Hematopoietic multipotent progenitor cell treated with erythropoietin and hydrocortisone succinate and interleukin-3 and kit ligand, for 15 days (in vitro differentiated cells): ENCODE results near the gene CALCOCO2.
"Not testable (repeated sequence)": the region's sequence is repeated elsewhere in the genome, so short reads cannot be mapped to it uniquely, and the experiment has no call there.

ENCODE experiments used
- DNase-seq: peaks from one replicate; pipeline ENCODE4 v3.0.0-alpha.2; 2015; ENCODE audit warnings: low spot score

CALCOCO2 gene

DNA sequence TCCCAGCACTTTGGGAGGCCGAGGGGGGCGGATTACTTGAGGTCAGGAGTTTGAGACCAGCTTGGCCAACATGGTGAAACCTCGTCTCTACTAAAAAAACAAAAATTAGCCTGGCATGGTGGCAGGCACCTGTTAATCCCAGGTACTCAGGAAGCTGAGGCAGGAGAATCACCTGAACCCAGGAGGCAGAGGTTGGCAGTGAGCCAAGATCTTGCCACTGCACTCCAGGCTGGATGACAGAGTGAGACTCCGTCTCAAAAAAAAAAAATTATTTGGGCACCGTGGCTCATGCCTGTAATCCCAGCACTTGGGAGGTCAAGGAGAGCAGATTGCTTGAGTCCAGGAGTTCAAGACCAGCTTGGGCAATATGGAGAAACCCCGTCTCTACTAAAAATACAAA, 9.9 kb upstream of the CALCOCO2 start:
- DNase-seq, result not testable (repeated sequence)

DNA sequence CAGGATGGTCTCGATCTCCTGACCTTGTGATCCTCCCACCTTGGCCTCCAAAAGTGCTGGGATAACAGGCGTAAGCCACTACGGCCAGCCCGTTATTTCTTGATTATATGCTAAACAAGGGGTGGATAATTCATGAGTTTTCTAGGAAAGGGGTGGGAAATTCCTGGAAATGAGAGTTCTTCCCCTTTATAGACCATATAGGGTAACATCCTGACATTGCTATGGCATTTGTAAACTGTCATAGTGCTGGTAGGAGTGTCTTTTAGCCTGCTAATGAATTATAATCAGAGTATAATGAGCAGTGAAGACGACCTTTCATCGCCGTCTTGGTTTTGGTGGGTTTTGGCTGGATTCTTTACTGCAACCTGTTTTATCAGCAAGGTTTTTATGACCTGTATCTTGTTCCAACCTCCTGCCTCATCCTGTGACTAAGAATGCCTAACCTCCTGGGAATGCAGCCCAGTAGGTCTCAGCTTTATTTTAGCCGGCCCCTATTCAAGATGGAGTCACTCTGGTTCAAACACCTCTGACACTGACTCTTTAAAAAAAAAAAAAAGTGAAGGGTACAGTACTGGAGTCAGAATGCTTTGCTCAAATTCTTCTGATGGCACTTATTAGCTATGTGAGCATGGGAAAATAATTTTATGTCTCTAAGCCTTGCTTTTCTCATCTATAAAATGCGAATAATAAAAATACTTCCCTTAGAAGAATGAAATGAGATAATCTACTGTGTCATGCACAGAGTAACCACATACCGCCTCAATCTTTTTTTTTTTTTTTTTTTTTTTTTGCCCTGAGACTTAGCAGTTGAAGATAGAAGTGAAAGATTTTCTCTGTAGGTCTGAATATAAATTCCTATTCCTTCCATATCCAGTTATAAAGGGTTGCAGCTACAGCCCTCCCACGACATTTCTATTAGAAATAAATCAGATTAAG, 5.1 kb upstream of the CALCOCO2 start:
- no peak for DNase-seq

GRCh38 chr17:48831549-48831883, 681 bp downstream of the CALCOCO2 start:
- no peak for DNase-seq

GRCh38 chr17:48834973-48835372, 4.1 kb downstream of the CALCOCO2 start:
- no peak for DNase-seq

GRCh38 chr17:48835971-48836370, 5.1 kb downstream of the CALCOCO2 start:
- peak; percentile 68 for DNase-seq

DNA sequence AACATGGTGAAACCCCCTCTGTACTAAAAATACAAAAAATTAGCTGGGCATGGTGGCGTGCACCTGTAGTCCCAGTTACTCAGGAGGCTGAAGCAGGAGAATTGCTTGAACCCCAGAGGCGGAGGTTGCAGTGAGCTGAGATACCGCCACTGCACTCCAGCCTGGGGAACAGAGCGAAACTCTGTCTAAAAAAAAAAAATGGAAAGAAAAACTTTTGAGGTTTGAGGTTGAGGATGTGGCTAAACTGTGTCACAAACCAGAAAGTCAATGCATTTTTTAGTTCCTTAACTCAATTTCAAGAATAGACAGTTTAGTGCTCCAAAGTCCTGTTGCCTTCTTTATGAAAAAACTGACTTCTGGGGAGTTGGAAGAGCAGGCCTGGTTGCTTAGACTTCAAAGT, 6.6 kb downstream of the CALCOCO2 start:
- not testable (repeated sequence) for DNase-seq

DNA sequence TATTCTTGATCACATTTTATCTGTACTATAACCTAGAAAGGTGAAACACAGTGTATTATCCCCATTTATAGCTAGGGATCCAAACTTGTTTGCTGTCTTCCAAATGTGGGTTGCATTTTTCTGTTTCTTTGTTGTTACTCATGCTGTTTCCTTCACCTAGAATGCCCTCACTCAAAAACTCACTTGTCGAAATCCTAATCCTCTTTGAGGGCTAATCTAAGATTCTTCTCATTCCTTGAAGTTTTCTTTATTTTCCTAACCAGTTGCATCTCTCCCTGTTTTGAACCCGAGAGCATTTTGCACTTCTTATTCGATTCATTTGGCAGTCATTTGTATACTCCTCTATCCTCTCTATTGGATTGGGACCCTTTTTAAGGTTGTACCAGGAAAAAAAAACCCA, 9.6 kb downstream of the CALCOCO2 start:
- no peak for DNase-seq

DNA sequence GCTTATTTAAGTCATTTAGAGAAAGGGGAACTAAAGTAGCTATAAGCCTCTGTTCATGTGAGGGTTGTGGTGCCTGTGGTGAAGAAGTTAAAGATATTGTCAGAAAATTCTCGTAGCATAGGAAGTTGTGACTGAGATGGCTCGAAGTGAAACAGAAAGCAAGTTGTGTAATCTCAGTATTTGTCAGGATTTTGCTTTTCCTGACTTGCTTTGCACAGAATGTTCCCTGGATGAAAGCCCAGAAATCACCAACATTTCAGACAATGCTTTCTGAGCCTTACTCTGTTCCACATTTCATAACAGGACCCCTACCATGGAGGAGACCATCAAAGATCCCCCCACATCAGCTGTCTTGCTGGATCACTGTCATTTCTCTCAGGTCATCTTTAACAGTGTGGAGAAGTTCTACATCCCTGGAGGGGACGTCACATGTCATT, 10.6 kb downstream of the CALCOCO2 start:
- DNase-seq, result no peak

- no peak for DNase-seq
These were observed 11.9 kb downstream of the CALCOCO2 start for GRCh38 chr17:48842746-48843145.

DNA sequence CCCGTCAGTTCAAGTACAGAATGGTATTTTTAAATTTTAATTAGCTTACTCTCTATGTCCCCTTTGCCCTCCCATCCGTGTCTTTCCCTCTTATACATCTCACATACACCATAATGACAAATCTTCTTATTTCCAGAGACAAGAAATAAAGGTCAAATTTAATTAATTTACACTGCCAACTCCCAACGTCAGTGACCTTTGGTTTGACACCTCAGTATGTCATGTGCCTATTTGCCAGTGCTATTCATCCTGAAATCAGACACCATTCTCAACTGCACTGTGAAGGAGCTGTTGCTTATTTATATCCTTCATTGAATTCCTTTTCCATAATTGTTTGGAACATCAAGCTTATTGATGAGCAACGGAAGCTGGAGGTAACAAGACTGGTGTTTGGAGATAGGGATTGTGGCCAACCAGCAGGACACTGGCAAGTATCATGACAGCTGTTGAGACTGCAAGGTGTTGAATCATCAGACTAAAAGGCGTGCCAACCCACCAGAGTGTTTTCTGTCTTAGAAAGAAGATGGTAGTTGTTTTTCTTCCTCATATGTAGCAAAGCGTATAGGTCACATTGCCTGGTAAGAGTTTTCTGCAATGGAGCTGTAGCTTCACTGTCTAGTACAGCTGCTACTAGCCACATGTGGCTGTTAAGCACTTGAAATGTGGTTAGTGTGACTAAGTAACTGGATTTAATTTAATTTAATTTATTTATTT, 12.5 kb downstream of the CALCOCO2 start:
- DNase-seq, result no peak

GRCh38 chr17:48850792-48851323, 20.0 kb downstream of the CALCOCO2 start:
- DNase-seq, result no peak

- no peak for DNase-seq
These were observed 24.1 kb downstream of the CALCOCO2 start for GRCh38 chr17:48854774-48855476.

DNA sequence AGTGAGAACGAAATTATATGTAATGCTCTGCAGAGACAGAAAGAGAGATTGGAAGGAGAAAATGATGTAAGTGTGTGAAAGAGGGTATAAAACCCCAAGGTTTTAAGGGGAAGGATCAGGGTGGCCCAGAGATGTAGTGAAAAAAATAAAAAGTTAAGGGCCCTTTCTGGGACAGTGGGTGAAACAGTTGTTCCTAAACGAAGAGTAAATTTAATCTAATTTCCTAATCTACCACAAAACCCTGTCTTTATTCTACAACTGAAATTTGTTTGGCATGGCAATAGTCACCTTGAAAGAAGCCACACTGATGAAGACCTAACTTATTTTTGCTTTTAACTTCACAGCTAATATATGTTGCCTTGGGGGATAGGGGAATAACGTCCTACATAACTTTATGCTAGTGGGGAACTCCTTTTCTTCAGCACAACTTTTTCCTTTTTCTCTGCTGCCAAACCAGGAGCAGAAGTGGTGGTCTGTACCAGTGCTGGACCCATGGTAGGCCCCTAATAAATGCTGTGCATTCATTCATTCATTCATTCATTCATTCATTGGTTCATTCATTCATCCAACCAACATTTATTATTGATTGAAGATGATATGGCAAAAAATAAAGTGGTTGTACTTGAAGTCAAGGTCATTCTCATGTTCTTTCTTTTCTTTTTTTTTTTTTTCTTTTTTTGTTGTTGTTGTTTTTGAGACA, 25.4 kb downstream of the CALCOCO2 start:
- DNase-seq, result no peak

- DNase-seq, result no peak
These were observed 29.2 kb downstream of the CALCOCO2 start for GRCh38 chr17:48860034-48860433.

DNA sequence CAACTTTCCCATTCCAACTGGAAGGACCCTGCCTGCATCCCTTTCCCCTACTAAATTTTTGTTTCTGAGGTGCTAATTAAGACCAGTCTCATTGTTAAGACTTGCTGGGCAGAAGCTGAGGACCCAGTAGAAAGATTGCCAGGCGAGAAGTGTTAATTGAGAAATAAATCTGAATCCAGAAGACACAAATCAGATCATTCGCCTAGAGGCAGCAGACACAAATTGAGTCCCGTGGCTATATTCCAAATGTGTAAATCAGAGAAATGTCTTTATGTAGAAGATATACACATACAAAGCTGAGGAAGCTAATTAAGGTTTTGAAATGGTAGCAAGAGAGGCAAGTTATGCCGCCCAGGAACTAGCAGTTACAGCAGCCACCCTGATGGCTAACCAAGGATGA, 29.6 kb downstream of the CALCOCO2 start:
- DNase-seq, result no peak

DNA sequence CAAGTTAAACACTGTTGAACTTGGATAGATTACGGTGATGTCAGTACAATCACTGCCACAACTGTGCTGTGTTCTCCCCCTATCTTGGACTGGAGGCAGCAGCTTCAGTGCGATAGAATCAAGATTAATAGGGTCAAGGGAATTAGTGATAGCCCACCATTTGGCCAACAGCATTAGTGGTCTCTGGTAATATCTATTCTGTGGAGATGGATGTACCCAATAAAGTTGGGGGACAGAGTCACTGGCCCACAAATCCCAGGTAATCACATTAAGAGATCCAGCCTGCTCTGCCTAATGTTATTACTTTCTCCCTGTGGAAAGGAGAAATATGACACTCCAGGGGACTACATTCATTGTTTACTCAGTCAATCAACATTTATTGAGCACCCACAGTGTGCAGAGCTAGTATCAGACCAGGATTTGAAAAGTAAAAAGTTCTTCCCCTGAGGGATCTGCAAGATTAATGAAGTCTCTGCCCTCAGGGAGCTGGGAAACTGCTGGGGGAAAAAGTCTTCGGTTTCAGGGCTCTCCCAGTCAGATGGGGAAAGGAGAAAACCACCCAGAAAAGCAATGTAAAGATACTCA, 38.2 kb downstream of the CALCOCO2 start:
- DNase-seq, result no peak

DNA sequence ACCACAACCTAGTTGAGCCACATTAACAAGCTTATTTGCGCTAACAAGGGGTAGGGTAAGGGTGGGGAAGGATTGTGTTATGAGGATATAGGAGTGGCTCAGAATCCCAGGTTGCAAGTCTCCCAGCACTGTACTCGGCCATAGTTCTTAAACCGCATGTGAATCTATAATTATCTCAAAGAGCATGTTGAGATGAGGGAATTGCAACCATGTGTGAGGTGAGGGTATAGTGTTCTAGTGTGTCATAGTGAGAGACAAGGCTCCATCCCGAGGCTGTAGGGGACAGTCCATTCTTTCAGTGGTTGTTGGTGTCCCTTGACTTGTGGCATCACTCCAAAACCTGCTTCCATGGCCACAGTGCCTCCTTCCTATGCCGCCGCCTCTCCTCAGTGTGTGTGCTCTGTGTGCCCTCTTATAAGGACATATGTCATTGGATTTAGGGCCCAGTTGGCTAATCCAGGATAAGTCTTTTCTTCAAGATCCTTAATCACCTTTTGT, 39.0 kb downstream of the CALCOCO2 start:
- no peak for DNase-seq

DNA sequence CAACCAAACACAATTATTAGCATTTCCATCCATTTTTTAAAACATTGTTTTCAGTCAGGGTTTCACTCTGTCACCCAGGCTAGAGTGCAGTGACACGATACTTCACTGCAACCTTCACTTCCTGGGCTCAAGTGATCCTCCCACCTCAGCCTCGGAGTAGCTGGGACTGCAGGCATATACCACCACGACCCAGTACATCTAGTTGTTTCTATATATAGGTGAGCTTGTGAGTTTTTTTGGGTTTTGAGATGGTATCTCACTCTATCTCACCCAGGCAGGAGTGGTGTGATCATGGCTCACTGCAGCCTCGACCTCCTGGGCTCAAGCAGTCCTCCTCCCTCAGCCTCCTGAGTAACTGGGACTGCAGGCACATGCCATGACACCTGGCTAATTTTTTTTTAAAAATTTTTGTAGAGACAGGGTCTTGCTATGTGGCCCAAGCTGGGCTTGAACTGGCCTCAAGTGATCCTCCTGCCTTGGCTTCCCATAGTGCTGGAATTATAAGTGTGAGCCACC, 40.3 kb downstream of the CALCOCO2 start:
- DNase-seq, result no peak

DNA sequence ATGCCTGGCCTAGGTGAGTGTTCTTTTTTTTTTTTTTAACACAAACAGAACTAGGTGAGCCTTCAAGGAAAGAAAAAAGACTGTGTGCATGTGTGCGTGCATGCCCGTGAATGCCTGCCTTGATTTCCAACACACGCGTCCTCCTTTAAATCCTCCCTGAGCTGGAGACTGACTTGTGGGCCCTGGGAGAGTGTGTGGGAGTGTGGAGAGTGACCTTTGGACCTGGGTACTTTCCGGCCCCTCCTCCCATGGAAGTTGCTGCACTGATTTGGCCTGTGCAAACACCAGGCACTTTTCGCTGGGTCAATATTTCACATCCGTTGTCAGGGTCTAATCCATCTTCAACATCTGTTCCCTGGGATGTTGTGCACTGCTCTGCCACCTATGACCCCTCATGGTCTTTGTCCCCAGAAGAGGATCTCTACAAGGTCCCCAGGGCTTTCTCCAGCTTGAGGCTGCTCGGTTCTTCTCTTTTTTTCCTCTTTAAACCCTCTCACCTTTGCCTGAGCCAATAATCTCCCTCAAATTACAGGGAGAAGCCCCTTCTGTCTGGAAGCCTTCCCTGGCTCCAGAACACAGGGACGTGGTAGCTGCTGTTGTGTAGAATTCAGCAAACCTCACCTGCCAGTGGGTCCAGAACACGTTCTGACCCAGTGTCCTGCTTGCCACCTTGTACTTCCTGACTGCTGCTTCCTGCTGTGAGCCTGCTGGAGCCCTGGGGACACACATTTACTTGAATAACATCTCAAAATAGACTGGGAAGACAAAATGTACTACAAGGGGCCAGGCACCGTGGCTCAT, 40.9 kb downstream of the CALCOCO2 start:
- DNase-seq, result no peak

DNA sequence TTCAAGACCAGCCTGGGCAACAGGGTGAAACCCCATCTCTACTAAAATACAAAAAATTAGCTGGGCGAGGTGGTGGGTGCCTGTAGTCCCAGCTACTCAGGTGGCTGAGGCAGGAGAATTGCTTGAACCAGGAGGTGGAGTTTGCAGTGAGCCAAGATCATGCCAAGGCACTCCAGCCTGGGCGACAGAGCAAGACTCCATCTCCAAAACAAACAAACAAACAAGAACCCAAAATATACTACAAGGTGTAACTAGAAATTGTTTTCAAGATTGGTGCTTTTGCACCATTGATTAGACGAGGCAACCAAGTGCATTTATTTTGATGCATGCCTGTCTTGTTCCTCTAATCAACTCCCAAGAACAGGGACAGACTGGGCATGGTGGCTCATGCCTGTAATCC, 41.6 kb downstream of the CALCOCO2 start:
- not testable (repeated sequence) for DNase-seq
